LNCaP clone FGC (cell line): ENCODE results near the gene DDX59.

Source experiments
- DNase-seq: peaks from one replicate; pipeline ENCODE4 v3.0.0-alpha.2; 2011; ENCODE audit warnings: low read depth
- H3K4me3 ChIP-seq: 2 replicates; pipeline ENCODE4 v1.5.1; 2011; ENCODE audit warnings: mild to moderate bottlenecking, low read depth, low read length, control low read depth
- TF ChIP-seq, protein P1 (sequence below): IDR thresholded peaks from 2 replicates; pipeline ENCODE4 v1.5.1; 2012; ENCODE audit warnings: mild to moderate bottlenecking; ENCODE audit not compliant: control insufficient read depth, insufficient read depth; ENCODE audit errors: extremely low read depth

Gene DDX59

GRCh38 chr1:200644021-200644420 lies 25.7 kb downstream of the DDX59 start:
- TF ChIP-seq, protein P1, sequence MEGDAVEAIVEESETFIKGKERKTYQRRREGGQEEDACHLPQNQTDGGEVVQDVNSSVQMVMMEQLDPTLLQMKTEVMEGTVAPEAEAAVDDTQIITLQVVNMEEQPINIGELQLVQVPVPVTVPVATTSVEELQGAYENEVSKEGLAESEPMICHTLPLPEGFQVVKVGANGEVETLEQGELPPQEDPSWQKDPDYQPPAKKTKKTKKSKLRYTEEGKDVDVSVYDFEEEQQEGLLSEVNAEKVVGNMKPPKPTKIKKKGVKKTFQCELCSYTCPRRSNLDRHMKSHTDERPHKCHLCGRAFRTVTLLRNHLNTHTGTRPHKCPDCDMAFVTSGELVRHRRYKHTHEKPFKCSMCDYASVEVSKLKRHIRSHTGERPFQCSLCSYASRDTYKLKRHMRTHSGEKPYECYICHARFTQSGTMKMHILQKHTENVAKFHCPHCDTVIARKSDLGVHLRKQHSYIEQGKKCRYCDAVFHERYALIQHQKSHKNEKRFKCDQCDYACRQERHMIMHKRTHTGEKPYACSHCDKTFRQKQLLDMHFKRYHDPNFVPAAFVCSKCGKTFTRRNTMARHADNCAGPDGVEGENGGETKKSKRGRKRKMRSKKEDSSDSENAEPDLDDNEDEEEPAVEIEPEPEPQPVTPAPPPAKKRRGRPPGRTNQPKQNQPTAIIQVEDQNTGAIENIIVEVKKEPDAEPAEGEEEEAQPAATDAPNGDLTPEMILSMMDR, result no peak
- no peak for DNase-seq
- no peak overlapping the region for H3K4me3 ChIP-seq

DNA sequence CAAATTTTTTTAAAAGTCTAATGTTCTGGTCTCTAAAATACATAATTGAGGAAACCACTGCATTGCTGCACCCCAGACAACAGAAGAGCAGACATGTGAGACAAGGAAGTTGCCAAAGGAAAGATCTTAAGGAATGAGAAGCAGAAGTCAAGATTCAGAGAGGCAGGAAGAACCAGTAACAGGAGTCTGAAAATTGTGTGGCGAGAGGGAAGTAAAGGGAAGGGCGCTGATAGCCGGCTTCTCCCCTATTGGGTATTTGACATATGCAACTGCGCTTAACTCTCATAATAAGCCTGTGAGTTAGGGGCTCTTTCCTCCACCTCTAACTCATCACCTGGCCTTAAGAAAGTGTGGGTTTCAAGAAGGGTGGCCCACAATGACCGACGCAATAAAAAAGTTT lies 27.2 kb downstream of the DDX59 start:
- H3K4me3 ChIP-seq, result no peak overlapping the region
- TF ChIP-seq, protein P1, result no peak
- no peak for DNase-seq

DNA sequence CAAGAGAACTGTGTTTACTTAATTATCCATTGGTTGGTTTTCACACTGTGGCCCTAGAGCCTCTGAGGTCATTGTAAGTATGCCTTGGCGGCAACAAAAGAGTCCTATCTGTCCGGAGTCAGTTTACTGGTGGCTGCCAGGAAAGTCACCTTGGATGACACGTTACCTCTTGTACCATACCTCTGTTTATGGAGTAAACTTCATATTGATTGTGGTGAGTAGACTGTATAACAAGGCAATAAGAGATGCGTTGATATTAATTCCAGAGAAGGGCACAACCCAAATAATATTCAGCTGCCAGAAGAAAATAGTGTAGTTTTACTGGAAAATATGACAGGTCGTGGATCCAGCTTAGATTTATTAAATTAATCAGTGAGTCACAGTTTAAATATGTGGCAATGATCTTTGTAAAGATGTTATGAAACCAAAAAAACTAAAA lies 28.7 kb downstream of the DDX59 start:
- peak; percentile 58 for DNase-seq
- H3K4me3 ChIP-seq, result no peak overlapping the region
- TF ChIP-seq, protein P1, result no peak

GRCh38 chr1:200640373-200640962 lies 29.2 kb downstream of the DDX59 start:
- DNase-seq, result no peak
- no peak overlapping the region for H3K4me3 ChIP-seq
- TF ChIP-seq, protein P1, result no peak

GRCh38 chr1:200638073-200638472 lies 31.6 kb downstream of the DDX59 start:
- TF ChIP-seq, protein P1, result peak; percentile 31
- H3K4me3 ChIP-seq, result no peak overlapping the region
- no peak for DNase-seq

GRCh38 chr1:200636681-200637080 lies 33.0 kb downstream of the DDX59 start:
- no peak overlapping the region for H3K4me3 ChIP-seq
- no peak for DNase-seq
- TF ChIP-seq, protein P1, result no peak
